Pons (tissue), 1 donor: ENCODE measurements around the gene PCDHB1.
"Not testable (repeated sequence)": the region's sequence is repeated elsewhere in the genome, so short reads cannot be mapped to it uniquely, and the experiment has no call there.

Experiments
- DNase-seq: peaks from one replicate; pipeline ENCODE4 v3.0.0-alpha.2; 2016; ENCODE audit warnings: low spot score

The PCDHB1 gene

DNA sequence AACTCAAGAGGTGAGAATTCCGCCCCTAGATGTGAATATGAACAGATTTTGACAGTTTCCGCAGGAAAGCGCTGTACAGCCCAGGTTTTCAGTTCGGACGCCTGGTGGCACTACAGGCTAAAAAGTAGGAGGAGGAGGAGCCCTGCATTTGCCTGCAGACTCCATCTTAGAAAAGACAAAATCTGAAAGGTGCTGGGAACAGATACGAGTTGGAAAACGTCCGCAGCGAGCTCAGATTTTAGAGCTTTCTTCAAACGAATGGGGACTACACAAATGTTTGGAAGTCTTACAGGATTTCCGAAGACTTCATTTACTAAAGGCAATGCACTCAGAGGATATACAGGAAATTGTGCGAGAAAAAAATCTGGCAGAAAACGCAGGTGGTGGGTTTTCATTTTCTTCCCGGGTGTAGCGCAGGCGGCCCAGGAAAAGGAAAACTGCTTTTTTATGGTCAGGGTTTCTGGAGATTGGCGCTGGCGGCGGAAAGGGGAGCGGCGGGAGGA lies 33.4 kb downstream of the PCDHB1 start:
- peak; percentile 78 for DNase-seq

DNA sequence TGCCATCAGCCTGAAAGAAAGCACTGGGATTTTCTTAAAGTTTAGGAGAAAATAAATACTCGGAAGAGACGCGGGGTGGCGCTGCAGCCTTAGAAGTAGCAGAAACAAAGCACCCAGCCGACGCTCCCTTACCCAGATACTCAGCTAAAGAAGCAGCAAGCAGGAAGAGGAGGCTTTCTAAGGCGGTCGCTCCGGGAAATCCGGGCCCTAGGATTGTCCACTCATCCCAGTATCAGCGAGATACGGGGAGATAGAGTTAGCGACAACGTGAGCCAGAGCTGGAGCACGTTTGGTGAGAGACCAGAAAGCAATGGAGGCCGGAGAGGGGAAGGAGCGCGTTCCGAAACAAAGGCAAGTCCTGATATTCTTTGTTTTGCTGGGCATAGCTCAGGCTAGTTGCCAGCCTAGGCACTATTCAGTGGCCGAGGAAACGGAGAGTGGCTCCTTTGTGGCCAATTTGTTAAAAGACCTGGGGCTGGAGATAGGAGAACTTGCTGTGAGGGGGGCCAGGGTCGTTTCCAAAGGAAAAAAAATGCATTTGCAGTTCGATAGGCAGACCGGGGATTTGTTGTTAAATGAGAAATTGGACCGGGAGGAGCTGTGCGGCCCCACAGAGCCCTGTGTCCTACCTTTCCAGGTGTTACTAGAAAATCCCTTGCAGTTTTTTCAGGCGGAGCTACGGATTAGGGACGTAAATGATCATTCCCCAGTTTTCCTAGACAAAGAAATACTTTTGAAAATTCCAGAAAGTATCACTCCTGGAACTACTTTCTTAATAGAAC lies 43.5 kb downstream of the PCDHB1 start, which contains the start of gene PCDHB2:
Gene PCDHB2, plus strand, starts transcription at position 135 of the 782 bp plus-strand sequence. Its CDS starts 176 bp downstream, at position 311.
- DNase-seq: peak; percentile 15

DNA sequence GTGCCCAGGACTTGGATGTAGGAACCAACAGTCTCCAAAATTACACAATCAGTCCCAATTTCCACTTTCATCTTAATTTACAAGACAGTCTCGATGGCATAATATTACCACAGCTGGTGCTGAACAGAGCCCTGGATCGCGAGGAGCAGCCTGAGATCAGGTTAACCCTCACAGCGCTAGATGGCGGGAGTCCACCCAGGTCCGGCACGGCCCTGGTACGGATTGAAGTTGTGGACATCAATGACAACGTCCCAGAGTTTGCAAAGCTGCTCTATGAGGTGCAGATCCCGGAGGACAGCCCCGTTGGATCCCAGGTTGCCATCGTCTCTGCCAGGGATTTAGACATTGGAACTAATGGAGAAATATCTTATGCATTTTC lies 44.1 kb downstream of the PCDHB1 start:
- no peak for DNase-seq

DNA sequence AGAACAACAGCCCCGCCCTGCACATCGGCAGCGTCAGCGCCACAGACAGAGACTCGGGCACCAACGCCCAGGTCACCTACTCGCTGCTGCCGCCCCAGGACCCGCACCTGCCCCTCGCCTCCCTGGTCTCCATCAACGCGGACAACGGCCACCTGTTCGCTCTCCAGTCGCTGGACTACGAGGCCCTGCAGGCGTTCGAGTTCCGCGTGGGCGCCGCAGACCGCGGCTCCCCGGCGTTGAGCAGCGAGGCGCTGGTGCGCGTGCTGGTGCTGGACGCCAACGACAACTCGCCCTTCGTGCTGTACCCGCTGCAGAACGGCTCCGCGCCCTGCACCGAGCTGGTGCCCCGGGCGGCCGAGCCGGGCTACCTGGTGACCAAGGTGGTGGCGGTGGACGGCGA lies 45.0 kb downstream of the PCDHB1 start:
- not testable (repeated sequence) for DNase-seq

DNA sequence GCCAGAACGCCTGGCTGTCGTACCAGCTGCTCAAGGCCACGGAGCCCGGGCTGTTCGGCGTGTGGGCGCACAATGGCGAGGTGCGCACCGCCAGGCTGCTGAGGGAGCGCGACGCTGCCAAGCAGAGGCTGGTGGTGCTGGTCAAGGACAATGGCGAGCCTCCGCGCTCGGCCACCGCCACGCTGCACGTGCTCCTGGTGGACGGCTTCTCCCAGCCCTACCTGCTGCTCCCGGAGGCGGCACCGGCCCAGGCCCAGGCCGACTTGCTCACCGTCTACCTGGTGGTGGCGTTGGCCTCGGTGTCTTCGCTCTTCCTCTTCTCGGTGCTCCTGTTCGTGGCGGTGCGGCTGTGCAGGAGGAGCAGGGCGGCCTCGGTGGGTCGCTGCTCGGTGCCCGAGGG lies 45.4 kb downstream of the PCDHB1 start:
- not testable (repeated sequence) for DNase-seq

DNA sequence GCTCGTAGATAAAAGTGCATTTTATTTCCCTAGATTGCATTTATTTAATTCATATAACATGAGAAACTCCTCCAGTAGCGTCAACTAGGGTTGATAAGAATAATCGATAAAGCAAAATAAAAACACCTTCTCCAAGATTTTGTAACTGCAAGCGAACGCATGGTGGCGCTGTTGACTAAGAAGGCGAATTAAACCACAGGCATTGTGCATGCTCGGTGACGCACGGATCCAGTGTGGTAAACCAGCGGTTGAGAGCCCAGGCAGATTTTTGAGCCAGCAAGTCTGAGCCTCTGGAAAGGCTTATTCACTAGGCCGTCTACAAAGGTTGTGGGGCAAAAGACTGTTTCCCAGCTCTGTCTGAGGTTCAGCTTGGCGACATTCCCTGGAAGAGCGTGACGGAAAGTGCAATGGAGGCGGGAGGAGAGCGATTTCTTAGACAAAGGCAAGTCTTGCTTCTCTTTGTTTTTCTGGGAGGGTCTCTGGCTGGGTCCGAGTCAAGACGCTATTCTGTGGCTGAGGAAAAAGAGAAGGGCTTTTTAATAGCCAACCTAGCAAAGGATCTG lies 49.1 kb downstream of the PCDHB1 start, which contains the start of gene PCDHB3:
Gene PCDHB3, plus strand, starts transcription at position 231 of the 563 bp plus-strand sequence. Its CDS starts 177 bp downstream, at position 408.
- peak; percentile 7 for DNase-seq

DNA sequence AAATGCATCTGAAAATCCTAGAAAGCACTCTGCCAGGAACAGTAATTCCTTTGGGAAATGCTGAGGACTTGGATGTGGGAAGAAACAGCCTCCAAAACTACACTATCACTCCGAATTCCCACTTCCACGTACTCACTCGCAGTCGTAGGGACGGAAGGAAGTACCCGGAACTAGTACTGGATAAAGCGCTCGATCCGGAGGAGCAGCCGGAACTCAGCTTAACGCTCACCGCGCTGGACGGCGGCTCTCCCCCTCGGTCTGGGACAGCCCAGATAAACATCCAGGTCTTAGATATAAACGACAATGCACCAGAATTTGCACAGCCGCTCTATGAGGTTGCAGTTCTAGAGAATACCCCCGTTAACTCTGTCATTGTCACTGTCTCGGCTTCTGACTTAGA lies 49.9 kb downstream of the PCDHB1 start:
- no peak for DNase-seq

DNA sequence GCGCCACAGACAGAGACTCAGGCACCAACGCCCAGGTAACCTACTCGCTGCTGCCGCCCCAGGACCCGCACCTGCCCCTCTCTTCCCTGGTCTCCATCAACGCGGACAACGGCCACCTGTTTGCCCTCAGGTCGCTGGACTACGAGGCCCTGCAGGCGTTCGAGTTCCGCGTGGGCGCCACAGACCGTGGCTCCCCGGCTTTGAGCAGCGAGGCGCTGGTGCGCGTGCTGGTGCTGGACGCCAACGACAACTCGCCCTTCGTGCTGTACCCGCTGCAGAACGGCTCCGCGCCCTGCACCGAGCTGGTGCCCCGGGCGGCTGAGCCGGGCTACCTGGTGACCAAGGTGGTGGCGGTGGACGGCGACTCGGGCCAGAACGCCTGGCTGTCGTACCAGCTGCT lies 50.9 kb downstream of the PCDHB1 start:
- not testable (repeated sequence) for DNase-seq

DNA sequence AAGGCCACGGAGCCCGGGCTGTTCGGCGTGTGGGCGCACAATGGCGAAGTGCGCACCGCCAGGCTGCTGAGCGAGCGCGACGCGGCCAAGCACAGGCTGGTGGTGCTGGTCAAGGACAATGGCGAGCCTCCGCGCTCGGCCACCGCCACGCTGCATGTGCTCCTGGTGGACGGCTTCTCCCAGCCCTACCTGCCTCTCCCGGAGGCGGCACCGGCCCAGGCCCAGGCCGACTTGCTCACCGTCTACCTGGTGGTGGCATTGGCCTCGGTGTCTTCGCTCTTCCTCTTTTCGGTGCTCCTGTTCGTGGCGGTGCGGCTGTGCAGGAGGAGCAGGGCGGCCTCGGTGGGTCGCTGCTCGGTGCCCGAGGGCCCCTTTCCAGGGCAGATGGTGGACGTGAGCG lies 51.3 kb downstream of the PCDHB1 start:
- not testable (repeated sequence) for DNase-seq

DNA sequence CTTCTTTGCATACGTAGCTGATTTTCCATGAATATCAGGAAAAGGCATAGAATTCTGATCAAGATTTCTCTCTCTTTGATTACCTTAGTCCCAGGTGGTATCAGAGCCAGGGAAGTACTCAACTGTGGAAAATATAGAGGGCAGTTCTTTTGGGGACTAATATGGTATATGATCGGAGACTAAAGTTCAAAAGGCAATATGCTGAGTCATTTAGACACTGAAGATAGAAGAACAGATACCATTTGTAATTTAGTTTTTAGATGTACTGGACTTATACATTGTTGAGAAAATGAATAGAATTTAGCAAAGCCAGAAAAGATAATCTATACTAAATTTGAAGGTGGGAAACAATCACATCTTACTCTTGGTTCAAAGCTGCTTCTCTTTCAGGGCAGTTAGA lies 54.2 kb downstream of the PCDHB1 start:
- DNase-seq: no peak
